Natural killer cell (primary cell): Measurements from ENCODE around the gene CCNF. TPM values are rescaled to one million over a fixed set of nuclear protein-coding genes. Genes with fewer than 3 reads are reported as not detected.

Experiments used
- ATAC-seq, 3 donors: fragments of 150-1000 bp in 2 of 3; fragments of 200-7000 bp in 1 of 3; cut with Tn5 transposase; 1 replicate in 1 of 3; 2 replicates in 2 of 3; pipeline ENCODE4 v1.10.0; 2021; ENCODE audit warnings: mild to moderate bottlenecking in 2 of 3, moderate library complexity in 2 of 3
- DNase-seq, 2 donors: peaks; one replicate each; pipeline versions ENCODE4 v3.0.0 to v3.0.0-alpha.2; 2013 to 2021; ENCODE audit warnings: mixed read lengths in 1 of 2
- H3K27ac ChIP-seq: one replicate; pipeline ENCODE4 v1.5.1; 2013; ENCODE audit warnings: mild to moderate bottlenecking, low read length
- H3K27me3 ChIP-seq: one replicate; pipeline ENCODE4 v1.6.1; 2013; ENCODE audit warnings: low read length; ENCODE audit not compliant: control insufficient read depth, insufficient read depth
- H3K36me3 ChIP-seq: one replicate; pipeline ENCODE4 v1.6.1; 2013; ENCODE audit warnings: low read length; ENCODE audit not compliant: control insufficient read depth, insufficient read depth
- H3K4me1 ChIP-seq: one replicate; pipeline ENCODE4 v1.6.1; 2013; ENCODE audit warnings: low read length; ENCODE audit not compliant: control insufficient read depth, insufficient read depth
- H3K4me3 ChIP-seq: one replicate; pipeline ENCODE4 v1.5.1; 2013; ENCODE audit warnings: low read length
- H3K9me3 ChIP-seq: one replicate; pipeline ENCODE4 v1.6.1; 2013; ENCODE audit warnings: low read length; ENCODE audit not compliant: control insufficient read depth, insufficient read depth
- H3K27ac Mint-ChIP-seq, 2 donors: one replicate each; pipeline ENCODE4 v1.8.0; 2022; ENCODE audit warnings: mild to moderate bottlenecking in 2 of 2, mixed read lengths in 2 of 2, moderate library complexity in 1 of 2
- H3K27me3 Mint-ChIP-seq, 2 donors: one replicate each; pipeline ENCODE4 v1.8.0; 2022; ENCODE audit warnings: low read depth in 2 of 2, mixed read lengths in 2 of 2
- H3K36me3 Mint-ChIP-seq: one replicate; pipeline ENCODE4 v1.8.0; 2022; ENCODE audit warnings: mixed read lengths
- H3K4me1 Mint-ChIP-seq, 2 donors: one replicate each; pipeline ENCODE4 v1.8.0; 2022; ENCODE audit warnings: mixed read lengths in 2 of 2
- H3K4me3 Mint-ChIP-seq: one replicate; pipeline ENCODE4 v1.8.0; 2022; ENCODE audit warnings: mild to moderate bottlenecking, moderate library complexity, mixed read lengths
- H3K9me3 Mint-ChIP-seq, 2 donors: one replicate each; pipeline ENCODE4 v1.8.0; 2022; ENCODE audit warnings: mixed read lengths in 2 of 2
- WGBS: methylation state at CpG from one replicate; pipeline ENCODE4 v1.1.7; 2013; ENCODE audit warnings: missing lambda C conversion rate; ENCODE audit not compliant: insufficient coverage; 5-methylcytosine and 5-hydroxymethylcytosine counted together
- intact Hi-C: fragments of 100-400 bp; cut with micrococcal nuclease; formaldehyde crosslinking; loops from one replicate; pipeline ENCODE4 v1.14.2; 2022
- total RNA-seq, 4 donors: library from RNA; stranded (reverse); fragments of 120-200 nt in 1 of 4; gene quantifications; one replicate each; pipeline versions ENCODE4 v1.2.3 to v1.2.4, GENCODE V29; 2013 to 2022
- TF ChIP-seq, protein P1 (sequence below): fragments of 200-600 bp; IDR thresholded peaks from one replicate; pipeline ENCODE4 v1.8.0; 2022; ENCODE audit warnings: antibody characterized with exemption

The CCNF gene
- total RNA-seq, 3 donors from 2014 or later (not counting 1 experiment from before 2014, with no cell fraction given) = 7.5 to 14.2 (median 8.4) TPM

DNA sequence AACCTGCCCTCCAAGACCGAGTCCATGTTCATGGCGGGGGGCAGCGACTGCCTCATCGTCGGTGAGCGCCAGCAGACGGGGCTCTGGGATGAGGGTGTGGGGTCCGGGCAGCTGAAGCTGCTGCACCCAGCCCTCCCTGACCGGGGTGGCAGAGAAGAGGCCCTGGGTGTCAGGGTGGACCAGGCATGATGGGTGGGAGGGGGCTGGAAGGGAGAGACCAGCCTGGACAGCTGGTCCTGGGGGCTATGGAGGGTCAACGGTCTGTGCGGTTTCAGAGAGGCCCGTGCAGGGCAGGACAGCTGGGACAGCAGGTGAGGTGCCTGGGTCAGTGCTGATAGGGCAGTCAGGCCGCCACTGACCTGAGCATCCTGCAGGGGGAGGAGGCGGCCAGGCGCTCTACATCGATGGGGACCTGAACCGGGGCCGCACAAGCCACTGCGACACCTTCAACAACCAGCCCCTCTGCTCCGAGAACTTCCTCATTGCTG, 71.2 kb downstream of the CCNF start:
- no peaks in the 10 kb centered on the region for H3K27me3 Mint-ChIP-seq
- TF ChIP-seq, protein P1, sequence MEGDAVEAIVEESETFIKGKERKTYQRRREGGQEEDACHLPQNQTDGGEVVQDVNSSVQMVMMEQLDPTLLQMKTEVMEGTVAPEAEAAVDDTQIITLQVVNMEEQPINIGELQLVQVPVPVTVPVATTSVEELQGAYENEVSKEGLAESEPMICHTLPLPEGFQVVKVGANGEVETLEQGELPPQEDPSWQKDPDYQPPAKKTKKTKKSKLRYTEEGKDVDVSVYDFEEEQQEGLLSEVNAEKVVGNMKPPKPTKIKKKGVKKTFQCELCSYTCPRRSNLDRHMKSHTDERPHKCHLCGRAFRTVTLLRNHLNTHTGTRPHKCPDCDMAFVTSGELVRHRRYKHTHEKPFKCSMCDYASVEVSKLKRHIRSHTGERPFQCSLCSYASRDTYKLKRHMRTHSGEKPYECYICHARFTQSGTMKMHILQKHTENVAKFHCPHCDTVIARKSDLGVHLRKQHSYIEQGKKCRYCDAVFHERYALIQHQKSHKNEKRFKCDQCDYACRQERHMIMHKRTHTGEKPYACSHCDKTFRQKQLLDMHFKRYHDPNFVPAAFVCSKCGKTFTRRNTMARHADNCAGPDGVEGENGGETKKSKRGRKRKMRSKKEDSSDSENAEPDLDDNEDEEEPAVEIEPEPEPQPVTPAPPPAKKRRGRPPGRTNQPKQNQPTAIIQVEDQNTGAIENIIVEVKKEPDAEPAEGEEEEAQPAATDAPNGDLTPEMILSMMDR = no peak
- WGBS = 91% methylated on average over 20 of the region's 20 CpGs
- Histone ChIP-seq H3K4me3 (no peak overlapping the region), H3K36me3 (peaks cover 6% of the 10 kb centered on the region), H3K4me1 (peaks cover 11% of the 10 kb centered on the region), H3K9me3 (no peaks in the 10 kb centered on the region), H3K27me3 (no peaks in the 10 kb centered on the region), H3K27ac (no peak overlapping the region)
- no peak overlapping the region for H3K27ac Mint-ChIP-seq
- ATAC-seq (no peak), DNase-seq (no peak)
- intact Hi-C loops = no loop called here
- no peaks in the 10 kb centered on the region for H3K9me3 Mint-ChIP-seq
- no peaks in the 10 kb centered on the region for H3K36me3 Mint-ChIP-seq
- no peak overlapping the region for H3K4me3 Mint-ChIP-seq
- peaks cover 0 to 4% of the 10 kb centered on the region in 2 donors for H3K4me1 Mint-ChIP-seq

DNA sequence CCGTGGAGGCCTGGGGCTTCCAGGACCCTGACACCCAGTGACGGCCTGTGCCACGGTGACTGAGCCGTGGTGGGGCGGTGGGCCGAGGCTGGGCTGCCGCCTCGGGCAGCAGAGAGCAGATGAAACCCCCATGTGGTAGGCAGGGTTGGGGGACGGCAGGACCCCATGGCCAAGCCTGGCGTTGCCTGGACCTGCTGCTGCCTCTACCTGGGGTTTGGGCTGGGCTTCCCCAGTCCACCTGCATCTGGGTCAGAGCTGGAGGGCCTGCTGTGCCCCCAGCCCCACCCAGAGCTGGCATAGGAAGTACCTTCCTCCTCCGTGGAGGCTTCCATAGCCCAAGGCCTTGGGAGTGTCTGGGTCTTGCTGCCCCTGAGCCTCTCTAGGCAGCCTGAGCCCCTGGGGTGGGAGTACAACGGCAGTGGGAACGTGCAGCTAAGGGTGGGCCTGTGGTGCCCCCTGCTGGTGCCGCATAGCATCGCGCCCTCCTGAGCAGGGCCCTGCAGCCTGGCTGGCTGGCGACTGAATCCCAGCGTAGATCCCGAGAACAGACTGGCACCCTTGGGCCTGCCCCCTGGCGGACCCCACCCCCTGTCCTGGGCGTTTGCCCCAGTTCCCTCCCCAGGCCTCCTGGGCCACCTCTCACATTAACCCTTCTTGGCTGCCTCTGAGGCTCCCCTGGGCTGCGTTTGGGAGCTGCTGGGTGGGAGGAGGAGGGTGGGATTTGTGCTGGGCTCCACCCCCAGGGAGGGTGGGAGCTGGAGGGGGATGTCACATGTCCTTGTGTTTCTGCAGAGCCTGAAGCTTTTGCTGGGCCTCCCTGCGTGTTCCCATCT, 71.9 kb downstream of the CCNF start:
- Mint-ChIP-seq H3K27me3 (no peaks in the 10 kb centered on the region), H3K4me1 (peaks cover 0 to 4% of the 10 kb centered on the region in 2 donors), H3K36me3 (no peaks in the 10 kb centered on the region), H3K9me3 (no peaks in the 10 kb centered on the region), H3K27ac (no peak overlapping the region), H3K4me3 (no peak overlapping the region)
- H3K4me3 ChIP-seq = no peak overlapping the region
- TF ChIP-seq, protein P1 = peak; percentile 91
- H3K4me1 ChIP-seq = peaks cover 11% of the 10 kb centered on the region
- 44% methylated on average over 22 of the region's 23 CpGs for WGBS
- DNase-seq (peak; percentile 81 to 89), ATAC-seq (peak; percentile 94 to 100 (median 98))
- H3K27me3 ChIP-seq = no peaks in the 10 kb centered on the region
- H3K9me3 ChIP-seq = no peaks in the 10 kb centered on the region
- H3K27ac ChIP-seq = no peak overlapping the region
- H3K36me3 ChIP-seq = peaks cover 5% of the 10 kb centered on the region
- intact Hi-C loops = no loop called here

DNA sequence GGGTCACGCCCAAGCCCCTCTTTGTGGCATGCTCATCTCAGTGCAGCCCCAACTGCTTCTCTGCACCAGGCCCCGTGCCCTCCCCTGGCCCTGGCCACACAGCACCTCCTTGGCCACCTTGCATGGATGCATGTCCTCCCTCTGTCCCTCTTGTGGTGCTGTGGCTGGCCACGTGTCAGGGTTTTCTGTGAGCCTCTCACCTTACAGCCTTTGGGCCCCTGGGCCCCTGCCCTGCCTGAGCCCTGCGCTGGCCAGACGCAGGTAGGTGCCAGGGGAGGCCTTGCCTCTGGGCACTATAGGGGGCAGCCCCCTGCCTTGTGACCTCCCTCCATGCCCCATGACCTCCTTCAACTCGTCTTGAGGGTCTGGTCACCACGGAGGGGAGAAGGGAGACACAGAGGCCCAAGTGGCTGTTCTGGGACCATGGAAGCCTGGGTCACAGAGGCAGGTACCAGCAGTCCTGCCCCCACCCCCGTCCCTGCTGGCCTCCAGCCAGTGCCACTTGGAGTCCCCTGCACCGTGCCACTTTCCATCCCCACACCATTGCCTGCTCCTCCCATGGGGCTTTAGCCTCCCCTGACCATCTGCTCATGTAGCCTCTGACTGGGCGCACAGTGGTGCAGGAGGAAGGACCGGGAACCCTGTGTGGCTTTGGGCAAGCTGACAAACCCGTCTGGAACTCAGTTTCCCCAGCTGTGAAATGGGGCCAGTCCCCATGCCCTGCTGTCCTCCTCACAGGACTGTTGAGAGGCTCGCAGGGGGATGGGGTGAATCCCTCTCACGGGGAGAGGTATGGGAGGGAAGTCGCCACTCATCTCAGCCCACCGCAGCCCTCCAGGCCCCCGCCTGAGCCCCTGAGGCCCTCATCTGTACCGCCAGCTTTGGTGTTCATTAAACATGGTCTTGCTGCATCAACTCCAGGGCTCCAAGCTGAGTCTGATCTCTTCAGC, 73.0 kb downstream of the CCNF start:
- Mint-ChIP-seq H3K9me3 (no peaks in the 10 kb centered on the region), H3K27me3 (no peaks in the 10 kb centered on the region), H3K4me1 (peaks cover 0 to 8% of the 10 kb centered on the region in 2 donors), H3K36me3 (no peaks in the 10 kb centered on the region), H3K4me3 (no peak overlapping the region), H3K27ac (no peak overlapping the region)
- Histone ChIP-seq H3K9me3 (no peaks in the 10 kb centered on the region), H3K36me3 (no peaks in the 10 kb centered on the region), H3K27me3 (no peaks in the 10 kb centered on the region), H3K4me3 (no peak overlapping the region), H3K27ac (no peak overlapping the region), H3K4me1 (peaks cover 19% of the 10 kb centered on the region)
- ATAC-seq = no peak
- no peak for DNase-seq
- TF ChIP-seq, protein P1 = no peak
- intact Hi-C loops = no loop called here
- WGBS = 87% methylated on average over 18 of the region's 18 CpGs
